Loucy (cell line): ENCODE results near the gene ANAPC15.
A peak's percentile ranks its signal among the peaks of the same experiment; 100 is the strongest.

ENCODE experiments used
- H2AFZ ChIP-seq: fragments of 200-600 bp; sonication (generic); 2 replicates; pipeline ENCODE4 v1.6.0; 2016; ENCODE audit warnings: antibody characterized with exemption, mild to moderate bottlenecking, low read length, moderate library complexity
- H3F3A ChIP-seq: fragments of 200-600 bp; 2 replicates; pipeline ENCODE4 v1.6.0; 2016; ENCODE audit warnings: antibody characterized with exemption, low read depth, mild to moderate bottlenecking
- H3K27me3 ChIP-seq: fragments of 200-600 bp; sonication (generic); 2 replicates; pipeline ENCODE4 v1.6.1; 2014; ENCODE audit warnings: low read length, mild to moderate bottlenecking; ENCODE audit not compliant: insufficient read depth, poor library complexity, severe bottlenecking
- H3K36me3 ChIP-seq: fragments of 200-600 bp; sonication (generic); 2 replicates; pipeline ENCODE4 v1.6.1; 2016; ENCODE audit warnings: low read length; ENCODE audit not compliant: insufficient read depth
- H3K4me1 ChIP-seq: fragments of 200-600 bp; sonication (generic); 2 replicates; pipeline ENCODE4 v1.5.1; 2014; ENCODE audit warnings: low read length, mild to moderate bottlenecking; ENCODE audit not compliant: insufficient read depth, poor library complexity, severe bottlenecking
- H3K4me2 ChIP-seq: fragments of 200-600 bp; sonication (generic); 2 replicates; pipeline ENCODE4 v1.6.0; 2014; ENCODE audit warnings: antibody characterized with exemption, low read length, low read depth, mild to moderate bottlenecking; ENCODE audit not compliant: poor library complexity, severe bottlenecking
- H3K4me3 ChIP-seq: fragments of 200-600 bp; sonication (generic); 2 replicates; pipeline ENCODE4 v1.5.1; 2014; ENCODE audit warnings: low read length, mild to moderate bottlenecking, mixed read lengths; ENCODE audit not compliant: poor library complexity, severe bottlenecking
- H3K79me2 ChIP-seq: fragments of 200-600 bp; sonication (generic); 2 replicates; pipeline ENCODE4 v1.6.1; 2014; ENCODE audit warnings: low read length; ENCODE audit not compliant: insufficient read depth
- H3K9ac ChIP-seq: fragments of 200-600 bp; sonication (generic); 2 replicates; pipeline ENCODE4 v1.6.0; 2014; ENCODE audit warnings: mild to moderate bottlenecking, low read depth, low read length, moderate library complexity; ENCODE audit not compliant: poor library complexity, severe bottlenecking
- H3K9me2 ChIP-seq: fragments of 200-600 bp; sonication (generic); replicated peaks from 2 replicates; pipeline ENCODE4 v1.6.1; 2016; ENCODE audit warnings: low read depth, low read length, mixed read lengths
- H3K9me3 ChIP-seq: fragments of 200-600 bp; sonication (generic); 2 replicates; pipeline ENCODE4 v1.6.1; 2014; ENCODE audit warnings: mild to moderate bottlenecking, antibody characterized with exemption, low read length, low read depth; ENCODE audit not compliant: insufficient read depth
- H4K20me1 ChIP-seq: fragments of 200-600 bp; sonication (generic); 2 replicates; pipeline ENCODE4 v1.6.0; 2014; ENCODE audit warnings: antibody characterized with exemption, low read length, mild to moderate bottlenecking; ENCODE audit not compliant: insufficient read depth, poor library complexity, severe bottlenecking
- EZH2phosphoT487 ChIP-seq: fragments of 200-600 bp; IDR thresholded peaks from 2 replicates; pipeline ENCODE4 v1.6.1; 2018; ENCODE audit warnings: antibody characterized with exemption, mild to moderate bottlenecking, moderate library complexity, borderline replicate concordance
- TF ChIP-seq, protein P1 (sequence below): fragments of 200-600 bp; sonication (generic); conservative IDR thresholded peaks from 2 replicates; pipeline ENCODE4 v1.5.1; 2014; ENCODE audit warnings: mild to moderate bottlenecking, antibody characterized with exemption, low read length

The ANAPC15 gene

DNA sequence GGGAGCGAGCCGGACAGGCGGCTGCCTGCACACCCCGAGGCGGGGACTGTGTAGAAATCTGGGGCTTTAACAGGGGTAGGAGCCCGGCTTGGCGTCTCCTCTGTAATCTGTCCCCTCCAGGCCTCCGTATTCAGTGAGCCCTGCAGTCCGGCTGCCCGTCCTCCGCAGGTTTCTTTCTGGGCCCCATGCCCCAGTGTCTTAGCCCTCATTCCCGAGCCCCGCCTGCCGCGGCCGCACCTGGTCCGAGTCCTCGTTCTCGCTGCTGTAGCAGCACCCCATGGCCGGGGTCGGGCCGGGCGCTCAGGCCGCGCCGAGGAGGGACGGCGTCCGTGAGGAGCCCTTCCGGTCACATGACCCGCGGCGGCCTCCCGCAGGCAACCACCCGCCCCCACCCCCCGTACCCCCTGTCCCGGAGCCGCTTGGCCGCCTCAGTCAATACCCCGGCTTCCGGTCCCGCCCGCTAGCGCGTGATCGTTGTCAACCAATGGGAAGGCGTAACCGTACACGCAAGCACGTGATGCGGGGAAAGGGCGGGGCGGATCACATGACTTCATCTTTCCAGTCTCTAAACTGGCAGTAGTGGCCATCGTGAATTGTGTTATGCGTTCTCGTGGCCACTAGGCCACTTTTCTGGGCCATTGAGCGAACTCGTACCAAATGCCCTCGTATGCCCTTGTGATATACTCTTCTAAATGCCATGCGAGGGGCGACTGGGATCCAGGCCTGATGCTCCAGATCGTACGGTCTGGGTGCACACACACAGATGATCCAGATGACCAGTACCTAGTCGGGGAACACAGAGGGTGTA, 9.3 kb downstream of the ANAPC15 start, which contains the start of gene LAMTOR1:
Gene LAMTOR1, minus strand, starts transcription at position 352 of the 808 bp plus-strand sequence. Its CDS starts 73 bp downstream, at position 279.
- peaks cover 45% of the 10 kb centered on the region for H3K4me1 ChIP-seq
- H2AFZ ChIP-seq = peak within 1 kb of the TSS; percentile 64
- TF ChIP-seq, protein P1, sequence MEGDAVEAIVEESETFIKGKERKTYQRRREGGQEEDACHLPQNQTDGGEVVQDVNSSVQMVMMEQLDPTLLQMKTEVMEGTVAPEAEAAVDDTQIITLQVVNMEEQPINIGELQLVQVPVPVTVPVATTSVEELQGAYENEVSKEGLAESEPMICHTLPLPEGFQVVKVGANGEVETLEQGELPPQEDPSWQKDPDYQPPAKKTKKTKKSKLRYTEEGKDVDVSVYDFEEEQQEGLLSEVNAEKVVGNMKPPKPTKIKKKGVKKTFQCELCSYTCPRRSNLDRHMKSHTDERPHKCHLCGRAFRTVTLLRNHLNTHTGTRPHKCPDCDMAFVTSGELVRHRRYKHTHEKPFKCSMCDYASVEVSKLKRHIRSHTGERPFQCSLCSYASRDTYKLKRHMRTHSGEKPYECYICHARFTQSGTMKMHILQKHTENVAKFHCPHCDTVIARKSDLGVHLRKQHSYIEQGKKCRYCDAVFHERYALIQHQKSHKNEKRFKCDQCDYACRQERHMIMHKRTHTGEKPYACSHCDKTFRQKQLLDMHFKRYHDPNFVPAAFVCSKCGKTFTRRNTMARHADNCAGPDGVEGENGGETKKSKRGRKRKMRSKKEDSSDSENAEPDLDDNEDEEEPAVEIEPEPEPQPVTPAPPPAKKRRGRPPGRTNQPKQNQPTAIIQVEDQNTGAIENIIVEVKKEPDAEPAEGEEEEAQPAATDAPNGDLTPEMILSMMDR = peak; percentile 42
- TF ChIP-seq EZH2phosphoT487 = no peak
- H4K20me1 ChIP-seq = peaks cover 4% of the 10 kb centered on the region
- peaks cover 42% of the 10 kb centered on the region for H3K79me2 ChIP-seq
- H3F3A ChIP-seq = peaks cover 7% of the 10 kb centered on the region; the same call in 1 of the 2 replicates
- peaks cover 7% of the 10 kb centered on the region; the same call in 1 of the 2 replicates for H3K36me3 ChIP-seq
- no peaks in the 10 kb centered on the region for H3K27me3 ChIP-seq
- peak within 1 kb of the TSS; percentile 96 for H3K4me2 ChIP-seq
- no peaks in the 10 kb centered on the region for H3K9me3 ChIP-seq
- H3K9me2 ChIP-seq = no peaks in the 10 kb centered on the region
- peak within 1 kb of the TSS; percentile 99 for H3K4me3 ChIP-seq
- peak within 1 kb of the TSS; percentile 98 for H3K9ac ChIP-seq

GRCh38 chr11:72102631-72102945, 9.9 kb downstream of the ANAPC15 start:
- H3K4me1 ChIP-seq = peaks cover 45% of the 10 kb centered on the region
- H3K36me3 ChIP-seq = peaks cover 13% of the 10 kb centered on the region; the same call in 1 of the 2 replicates
- TF ChIP-seq EZH2phosphoT487 = no peak
- H3K4me2 ChIP-seq = peak overlapping the region; percentile 96
- peak overlapping the region; percentile 98 for H3K9ac ChIP-seq
- H3K9me3 ChIP-seq = no peaks in the 10 kb centered on the region
- H3K79me2 ChIP-seq = peaks cover 43% of the 10 kb centered on the region
- no peaks in the 10 kb centered on the region for H3K27me3 ChIP-seq
- peak overlapping the region; percentile 99 for H3K4me3 ChIP-seq
- peaks cover 7% of the 10 kb centered on the region; the same call in 1 of the 2 replicates for H3F3A ChIP-seq
- H2AFZ ChIP-seq = peak overlapping the region; percentile 64
- peaks cover 4% of the 10 kb centered on the region for H4K20me1 ChIP-seq
- H3K9me2 ChIP-seq = no peaks in the 10 kb centered on the region

DNA sequence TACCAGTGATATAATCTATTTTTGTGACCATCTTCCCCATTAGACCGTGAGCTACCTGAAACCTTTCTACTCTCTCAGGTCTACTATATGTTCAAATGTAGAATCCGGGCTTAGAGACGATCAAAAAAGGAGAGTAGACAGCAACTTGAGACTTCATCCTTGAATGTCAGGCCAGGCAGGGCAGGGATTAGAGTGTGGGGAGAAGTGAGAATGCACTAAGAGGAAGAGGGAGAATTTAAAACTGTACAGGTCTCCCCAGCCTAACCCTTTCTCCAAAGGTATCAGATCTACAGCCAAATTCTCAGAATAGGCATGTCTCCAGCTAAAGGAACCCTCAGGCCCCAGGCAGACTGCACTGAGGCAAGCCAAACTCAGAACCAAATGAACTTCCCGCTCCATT, 10.3 kb downstream of the ANAPC15 start:
- Histone ChIP-seq H3K4me3 (peak overlapping the region; percentile 99), H3K9me3 (no peaks in the 10 kb centered on the region), H4K20me1 (peaks cover 4% of the 10 kb centered on the region), H3K9ac (peak overlapping the region; percentile 98), H3K79me2 (peaks cover 43% of the 10 kb centered on the region), H3K4me2 (peak overlapping the region; percentile 96), H2AFZ (no peak overlapping the region), H3K27me3 (no peaks in the 10 kb centered on the region), H3F3A (peaks cover 7% of the 10 kb centered on the region; the same call in 1 of the 2 replicates), H3K9me2 (no peaks in the 10 kb centered on the region), H3K4me1 (peaks cover 45% of the 10 kb centered on the region), H3K36me3 (peaks cover 17% of the 10 kb centered on the region; the same call in 1 of the 2 replicates)
- TF ChIP-seq EZH2phosphoT487 = no peak
- TF ChIP-seq, protein P1 = no peak
